Eye (tissue), 1 donor: ENCODE measurements around the gene FCHO1.

ENCODE experiments used
- DNase-seq: peaks from one replicate; pipeline ENCODE4 v3.0.0-alpha.2; 2015

FCHO1 gene

GRCh38 chr19:17832443-17833208 lies 81.3 kb downstream of the FCHO1 start:
- DNase-seq = no peak

GRCh38 chr19:17834350-17835181 lies 83.3 kb downstream of the FCHO1 start:
- DNase-seq = no peak

DNA sequence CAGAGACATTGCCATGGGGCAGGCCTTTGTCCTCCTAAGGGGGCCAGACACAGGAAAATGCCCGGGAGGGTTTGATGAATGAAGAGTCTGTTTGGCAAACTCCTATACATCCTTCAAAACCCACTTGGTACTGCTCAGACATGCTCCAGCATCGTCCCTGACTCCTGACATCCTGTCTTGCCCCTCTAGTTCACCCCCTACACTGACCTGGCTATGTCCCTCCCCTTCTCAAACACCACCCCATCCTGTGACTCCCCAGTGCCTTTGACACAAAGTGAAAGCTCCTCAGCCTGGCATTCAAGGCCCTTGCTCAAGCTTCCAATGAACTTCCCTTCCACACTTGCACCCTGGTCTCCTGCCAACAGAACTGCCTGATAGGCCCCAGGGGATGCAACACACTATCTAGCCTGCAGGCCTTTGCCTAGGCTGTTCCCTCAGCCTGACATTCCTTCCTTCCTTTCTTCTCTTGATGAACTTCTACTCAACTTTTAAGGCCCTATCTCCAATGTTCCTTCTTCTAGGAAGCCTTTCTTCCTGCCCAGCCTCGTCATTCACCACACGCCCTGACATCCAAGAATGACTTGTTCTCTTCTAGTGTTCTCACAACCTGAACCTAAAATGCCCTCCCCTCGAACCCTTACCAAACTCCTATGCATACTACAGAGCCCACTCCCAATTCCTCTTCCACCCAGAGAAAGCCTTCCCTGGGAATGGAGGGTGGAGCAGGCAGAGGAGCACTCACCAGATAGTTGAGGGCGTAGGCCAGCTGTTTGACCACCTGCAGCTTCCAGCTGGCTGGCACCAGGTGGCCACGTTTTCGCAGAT lies 84.1 kb downstream of the FCHO1 start:
- no peak for DNase-seq

DNA sequence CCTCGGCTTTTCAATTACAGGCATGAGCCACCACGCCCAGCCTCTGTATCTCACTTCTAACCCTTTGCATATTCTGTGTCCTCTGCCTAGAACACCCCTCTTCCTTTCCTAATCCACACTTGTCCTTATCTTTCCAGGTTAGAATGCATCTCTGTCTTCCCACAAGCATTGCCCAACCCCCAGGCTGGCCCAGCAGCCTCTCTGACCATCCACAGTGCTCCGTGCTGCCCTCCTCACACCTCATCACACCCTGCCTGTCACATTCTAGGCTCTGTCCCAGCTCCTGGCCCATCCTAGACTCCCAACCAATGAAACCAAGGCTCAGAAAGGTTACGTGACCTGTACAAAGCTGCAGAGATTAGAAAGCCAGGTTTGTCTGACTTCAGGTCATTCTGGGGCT lies 85.3 kb downstream of the FCHO1 start:
- no peak for DNase-seq

- DNase-seq = no peak
These were observed 86.7 kb downstream of the FCHO1 start for GRCh38 chr19:17837972-17838371.
